H1 (cell line): Measurements from ENCODE around the gene ZNF521.

ENCODE experiments used
- BRCA1 ChIP-seq: IDR thresholded peaks from 2 replicates; pipeline ENCODE4 v1.6.1; 2012; ENCODE audit warnings: low read depth, low read length, improper control_type of control experiment
- GTF2F1 ChIP-seq: IDR thresholded peaks from 2 replicates; pipeline ENCODE4 v1.6.1; 2012; ENCODE audit warnings: low read depth, low read length, improper control_type of control experiment, borderline replicate concordance
- MAFK ChIP-seq: IDR thresholded peaks from 2 replicates; pipeline ENCODE4 v1.6.1; 2012; ENCODE audit warnings: low read depth, mild to moderate bottlenecking, improper control_type of control experiment, low read length
- POLR2A ChIP-seq, 2 experiments: IDR thresholded peaks; 1 replicate in 1 of 2; 2 replicates in 1 of 2; pipeline ENCODE4 v1.6.1; 2011; ENCODE audit warnings: low read depth in 2 of 2, low read length in 2 of 2, mild to moderate bottlenecking in 2 of 2; ENCODE audit errors: control extremely low read depth in 1 of 2
- POLR2AphosphoS5 ChIP-seq: IDR thresholded peaks from 2 replicates; pipeline ENCODE4 v1.6.1; 2011; ENCODE audit warnings: low read depth, low read length
- RFX5 ChIP-seq: IDR thresholded peaks from 2 replicates; pipeline ENCODE4 v1.6.1; 2011; ENCODE audit warnings: low read depth, low read length, improper control_type of control experiment, borderline replicate concordance
- SIX5 ChIP-seq: IDR thresholded peaks from 2 replicates; pipeline ENCODE4 v1.6.1; 2011; ENCODE audit warnings: mild to moderate bottlenecking, low read depth, low read length
- SRF ChIP-seq: IDR thresholded peaks from 2 replicates; pipeline ENCODE4 v1.6.1; 2011; ENCODE audit warnings: mild to moderate bottlenecking, low read depth, low read length, moderate library complexity
- TF ChIP-seq, protein P1 (sequence below), 3 experiments: IDR thresholded peaks; 1 replicate in 2 of 3; 2 replicates in 1 of 3; pipeline versions ENCODE4 v1.5.1 to v1.6.1; 2011; ENCODE audit warnings: low read length in 3 of 3, mild to moderate bottlenecking in 3 of 3, inconsistent platforms in 2 of 3, low read depth in 1 of 3, moderate library complexity in 1 of 3; ENCODE audit not compliant: insufficient read depth in 1 of 3; ENCODE audit errors: control extremely low read depth in 1 of 3
- TF ChIP-seq, protein P2 (sequence below): IDR thresholded peaks from 2 replicates; pipeline ENCODE4 v1.6.1; 2012; ENCODE audit warnings: inconsistent platforms
- TF ChIP-seq, protein P3 (sequence below): IDR thresholded peaks from 2 replicates; pipeline ENCODE4 v1.6.1; 2011; ENCODE audit warnings: low read length, improper control_type of control experiment
- TF ChIP-seq, protein P4 (sequence below): IDR thresholded peaks from 2 replicates; pipeline ENCODE4 v1.6.1; 2012; ENCODE audit warnings: inconsistent platforms

DNA sequence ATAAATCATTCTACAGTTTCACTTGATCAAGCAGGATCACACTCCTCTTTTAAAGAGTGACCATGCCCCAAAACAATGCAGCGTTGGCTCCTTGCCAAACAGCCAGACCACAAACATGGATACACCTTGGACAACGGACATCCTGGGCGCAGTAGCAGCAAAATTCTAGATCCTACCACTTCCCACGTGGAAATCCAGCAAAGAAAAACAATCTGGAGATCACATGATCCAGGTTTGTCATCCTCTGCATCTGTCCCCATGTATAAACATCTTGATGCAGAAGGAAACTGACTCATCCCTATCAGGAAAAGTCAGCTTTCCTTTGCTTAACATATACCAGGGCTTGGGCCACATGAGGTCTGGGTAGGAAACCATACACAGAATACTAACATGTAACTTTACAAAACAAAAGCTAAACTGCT lies 53.1 kb downstream of the ZNF521 start:
- TF ChIP-seq, protein P1, sequence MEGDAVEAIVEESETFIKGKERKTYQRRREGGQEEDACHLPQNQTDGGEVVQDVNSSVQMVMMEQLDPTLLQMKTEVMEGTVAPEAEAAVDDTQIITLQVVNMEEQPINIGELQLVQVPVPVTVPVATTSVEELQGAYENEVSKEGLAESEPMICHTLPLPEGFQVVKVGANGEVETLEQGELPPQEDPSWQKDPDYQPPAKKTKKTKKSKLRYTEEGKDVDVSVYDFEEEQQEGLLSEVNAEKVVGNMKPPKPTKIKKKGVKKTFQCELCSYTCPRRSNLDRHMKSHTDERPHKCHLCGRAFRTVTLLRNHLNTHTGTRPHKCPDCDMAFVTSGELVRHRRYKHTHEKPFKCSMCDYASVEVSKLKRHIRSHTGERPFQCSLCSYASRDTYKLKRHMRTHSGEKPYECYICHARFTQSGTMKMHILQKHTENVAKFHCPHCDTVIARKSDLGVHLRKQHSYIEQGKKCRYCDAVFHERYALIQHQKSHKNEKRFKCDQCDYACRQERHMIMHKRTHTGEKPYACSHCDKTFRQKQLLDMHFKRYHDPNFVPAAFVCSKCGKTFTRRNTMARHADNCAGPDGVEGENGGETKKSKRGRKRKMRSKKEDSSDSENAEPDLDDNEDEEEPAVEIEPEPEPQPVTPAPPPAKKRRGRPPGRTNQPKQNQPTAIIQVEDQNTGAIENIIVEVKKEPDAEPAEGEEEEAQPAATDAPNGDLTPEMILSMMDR (IDR thresholded peaks at IDR 0.05; ENCODE audit: control extremely low read depth in 1 of 3, insufficient read depth in 1 of 3, low read depth in 1 of 3, low read length in 3 of 3), result no peak
- TF ChIP-seq SRF (no peak), BRCA1 (no peak), POLR2AphosphoS5 (no peak), POLR2A (IDR thresholded peaks at IDR 0.05; ENCODE audit: control extremely low read depth in 1 of 2, low read depth in 2 of 2, low read length in 2 of 2) (no peak), RFX5 (no peak), MAFK (no peak), GTF2F1 (no peak), SIX5 (no peak)
- TF ChIP-seq, protein P2, sequence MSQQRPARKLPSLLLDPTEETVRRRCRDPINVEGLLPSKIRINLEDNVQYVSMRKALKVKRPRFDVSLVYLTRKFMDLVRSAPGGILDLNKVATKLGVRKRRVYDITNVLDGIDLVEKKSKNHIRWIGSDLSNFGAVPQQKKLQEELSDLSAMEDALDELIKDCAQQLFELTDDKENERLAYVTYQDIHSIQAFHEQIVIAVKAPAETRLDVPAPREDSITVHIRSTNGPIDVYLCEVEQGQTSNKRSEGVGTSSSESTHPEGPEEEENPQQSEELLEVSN, result no peak
- TF ChIP-seq, protein P3, sequence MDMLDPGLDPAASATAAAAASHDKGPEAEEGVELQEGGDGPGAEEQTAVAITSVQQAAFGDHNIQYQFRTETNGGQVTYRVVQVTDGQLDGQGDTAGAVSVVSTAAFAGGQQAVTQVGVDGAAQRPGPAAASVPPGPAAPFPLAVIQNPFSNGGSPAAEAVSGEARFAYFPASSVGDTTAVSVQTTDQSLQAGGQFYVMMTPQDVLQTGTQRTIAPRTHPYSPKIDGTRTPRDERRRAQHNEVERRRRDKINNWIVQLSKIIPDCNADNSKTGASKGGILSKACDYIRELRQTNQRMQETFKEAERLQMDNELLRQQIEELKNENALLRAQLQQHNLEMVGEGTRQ, result no peak
- TF ChIP-seq, protein P4, sequence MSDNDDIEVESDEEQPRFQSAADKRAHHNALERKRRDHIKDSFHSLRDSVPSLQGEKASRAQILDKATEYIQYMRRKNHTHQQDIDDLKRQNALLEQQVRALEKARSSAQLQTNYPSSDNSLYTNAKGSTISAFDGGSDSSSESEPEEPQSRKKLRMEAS, result no peak
